CD14-positive monocyte (primary cell): ENCODE data around the gene TMEM132E. TPM values are rescaled to one million over a fixed set of nuclear protein-coding genes. Genes with fewer than 3 reads are reported as not detected.

Experiments used
- DNase-seq, 3 donors: peaks; one replicate each; pipeline ENCODE4 v3.0.0-alpha.2; 2011 to 2022
- H2AFZ ChIP-seq: 2 replicates; pipeline ENCODE4 v1.6.0; 2012; ENCODE audit warnings: mild to moderate bottlenecking, low read depth, low read length, inconsistent platforms; ENCODE audit not compliant: insufficient read depth, poor library complexity, severe bottlenecking
- H3K27ac ChIP-seq, 2 donors: 1 replicate in 1 of 2; 2 replicates in 1 of 2; pipeline ENCODE4 v1.5.1; 2012 to 2013; ENCODE audit warnings: low read length in 2 of 2, control low read depth in 1 of 2, inconsistent platforms in 1 of 2, low read depth in 1 of 2, mild to moderate bottlenecking in 1 of 2
- H3K27me3 ChIP-seq, 2 donors: one replicate each; pipeline versions ENCODE4 v1.6.0 to v1.6.1; 2011 to 2013; ENCODE audit warnings: low read length in 2 of 2; ENCODE audit not compliant: control insufficient read depth in 2 of 2, insufficient read depth in 2 of 2
- H3K36me3 ChIP-seq, 2 donors: replicated peaks in 1 of 2; 1 replicate in 1 of 2; 2 replicates in 1 of 2; pipeline versions ENCODE4 v1.5.1 to v1.6.1; 2012 to 2013; ENCODE audit warnings: low read length in 2 of 2, control low read depth in 1 of 2, inconsistent platforms in 1 of 2, mild to moderate bottlenecking in 1 of 2; ENCODE audit not compliant: insufficient read depth in 2 of 2, control insufficient read depth in 1 of 2
- H3K4me1 ChIP-seq, 2 donors: 1 replicate in 1 of 2; 2 replicates in 1 of 2; pipeline versions ENCODE4 v1.5.1 to v1.6.1; 2012 to 2013; ENCODE audit warnings: low read length in 2 of 2, control low read depth in 1 of 2, inconsistent platforms in 1 of 2, mild to moderate bottlenecking in 1 of 2, moderate library complexity in 1 of 2; ENCODE audit not compliant: insufficient read depth in 2 of 2, control insufficient read depth in 1 of 2
- H3K4me2 ChIP-seq: replicated peaks from 2 replicates; pipeline ENCODE3; 2012; ENCODE audit warnings: low read length, moderate library complexity, mild to moderate bottlenecking; ENCODE audit not compliant: poor library complexity, severe bottlenecking; ENCODE audit errors: extremely low read depth
- H3K4me3 ChIP-seq, 3 experiments: fragments of 200-600 bp in 1 of 3; sonication (generic) in 1 of 3; replicated peaks in 1 of 3; 1 replicate in 2 of 3; 2 replicates in 1 of 3; pipeline ENCODE4 v1.5.1; 2011 to 2013; ENCODE audit warnings: low read length in 3 of 3, mild to moderate bottlenecking in 3 of 3, control low read depth in 2 of 3, low read depth in 2 of 3, inconsistent platforms in 1 of 3, moderate library complexity in 1 of 3
- H3K79me2 ChIP-seq: 2 replicates; pipeline ENCODE4 v1.6.0; 2012; ENCODE audit warnings: mild to moderate bottlenecking, control low read depth, inconsistent platforms, low read length, moderate library complexity; ENCODE audit not compliant: insufficient read depth
- H3K9ac ChIP-seq: 2 replicates; pipeline ENCODE4 v1.6.0; 2017; ENCODE audit warnings: low read length, mild to moderate bottlenecking; ENCODE audit not compliant: insufficient read depth, poor library complexity, severe bottlenecking
- H3K9me3 ChIP-seq, 2 donors: replicated peaks in 1 of 2; 1 replicate in 1 of 2; 2 replicates in 1 of 2; pipeline versions ENCODE4 v1.5.1 to v1.6.1; 2012 to 2013; ENCODE audit warnings: low read length in 2 of 2, control low read depth in 1 of 2; ENCODE audit not compliant: control insufficient read depth in 1 of 2, insufficient read depth in 1 of 2
- H4K20me1 ChIP-seq: 2 replicates; pipeline ENCODE4 v1.6.0; 2012; ENCODE audit warnings: mild to moderate bottlenecking, low read length, control low read depth, moderate library complexity; ENCODE audit not compliant: insufficient read depth
- H3K27ac Mint-ChIP-seq, 7 donors: one replicate each; pipeline ENCODE4 v1.8.0; 2020; ENCODE audit warnings: mild to moderate bottlenecking in 7 of 7, mixed read lengths in 7 of 7, moderate library complexity in 6 of 7, inconsistent platforms in 2 of 7
- H3K27me3 Mint-ChIP-seq, 3 donors: one replicate each; pipeline ENCODE4 v1.8.0; 2021 to 2022; ENCODE audit warnings: low read depth in 3 of 3, mild to moderate bottlenecking in 3 of 3, mixed read lengths in 3 of 3, moderate library complexity in 3 of 3, inconsistent platforms in 1 of 3
- H3K36me3 Mint-ChIP-seq, 2 donors: one replicate each; pipeline ENCODE4 v1.8.0; 2020; ENCODE audit warnings: mixed read lengths in 2 of 2, inconsistent platforms in 1 of 2, mild to moderate bottlenecking in 1 of 2
- H3K4me1 Mint-ChIP-seq: one replicate; pipeline ENCODE4 v1.8.0; 2020; ENCODE audit warnings: mild to moderate bottlenecking, mixed read lengths
- H3K4me3 Mint-ChIP-seq, 2 donors: one replicate each; pipeline ENCODE4 v1.8.0; 2020; ENCODE audit warnings: mild to moderate bottlenecking in 2 of 2, mixed read lengths in 2 of 2, moderate library complexity in 1 of 2
- H3K9me3 Mint-ChIP-seq, 7 donors: one replicate each; pipeline ENCODE4 v1.8.0; 2020 to 2022; ENCODE audit warnings: mixed read lengths in 7 of 7, mild to moderate bottlenecking in 6 of 7, moderate library complexity in 6 of 7, inconsistent platforms in 2 of 7
- WGBS: methylation state at CpG from one replicate; pipeline ENCODE4 v1.1.5; 2013; ENCODE audit warnings: missing lambda C conversion rate; ENCODE audit not compliant: insufficient coverage; 5-methylcytosine and 5-hydroxymethylcytosine counted together
- intact Hi-C, 2 donors: fragments of 100-400 bp; cut with micrococcal nuclease; formaldehyde crosslinking; loops; one replicate each; pipeline versions ENCODE4 v1.15.0 to v1.15.1; 2023
- polyA plus RNA-seq, 3 donors: library from polyadenylated mRNA; depleted of rRNA in 1 of 3; unstranded in 2 of 3; stranded (reverse) in 1 of 3; fragments of 300-500 nt in 2 of 3; fragments of >200 nt in 1 of 3; fragmentation: Illumina TruSeq in 2 of 3; gene quantifications; 1 replicate in 2 of 3; 2 replicates in 1 of 3; pipeline ENCODE4 v1.2.3, GENCODE V29; 2012 to 2021
- TF ChIP-seq, protein P1 (sequence below): fragments of 200-600 bp; IDR thresholded peaks from one replicate; pipeline ENCODE4 v1.8.0; 2022; ENCODE audit warnings: antibody characterized with exemption, mild to moderate bottlenecking

The TMEM132E gene
- polyA plus RNA-seq, 3 donors, result not detected

DNA sequence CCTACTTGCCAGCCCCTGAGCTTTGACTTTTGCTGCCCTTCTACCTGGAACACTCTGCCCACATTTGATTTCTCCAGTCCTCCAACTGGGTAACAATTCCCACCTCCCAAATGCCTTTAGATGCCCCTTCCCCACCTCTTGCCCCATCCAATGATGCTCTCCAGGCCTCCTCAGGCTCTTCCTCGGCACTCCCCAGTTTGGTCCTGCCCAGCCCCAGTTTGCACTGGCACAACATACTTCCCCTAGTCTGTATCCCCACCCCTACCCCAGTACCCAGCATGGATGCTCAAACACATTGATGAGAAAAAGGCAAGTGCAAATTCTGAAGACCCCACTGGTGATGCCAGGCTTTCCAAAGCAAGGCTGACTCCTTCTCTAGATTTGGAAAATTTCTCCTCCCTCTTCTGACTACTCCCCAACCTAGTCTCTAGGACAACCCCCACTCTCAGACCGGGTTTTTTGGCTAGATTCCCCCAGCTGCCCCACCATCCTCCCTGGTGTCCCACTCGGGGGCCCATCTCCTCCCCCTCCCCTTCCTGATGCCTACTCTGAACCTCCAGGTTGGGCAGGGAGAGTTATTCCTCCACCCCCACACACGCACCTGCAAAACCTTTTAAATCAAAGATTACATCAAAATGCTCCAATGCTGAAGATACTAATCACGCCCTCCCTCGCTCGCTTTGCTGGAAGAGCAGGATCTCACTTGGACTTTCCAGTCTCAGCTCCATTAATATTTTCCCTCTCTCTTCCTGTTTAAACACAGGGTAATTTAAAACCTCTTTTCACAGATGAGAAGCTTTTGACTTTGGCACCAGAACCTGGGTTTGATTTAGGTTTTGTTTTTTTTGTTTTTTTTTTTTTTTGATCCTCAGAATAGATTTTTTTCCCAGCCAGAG lies 94.9 kb downstream of the TMEM132E start:
- H4K20me1 ChIP-seq, result no peaks in the 10 kb centered on the region
- TF ChIP-seq, protein P1, sequence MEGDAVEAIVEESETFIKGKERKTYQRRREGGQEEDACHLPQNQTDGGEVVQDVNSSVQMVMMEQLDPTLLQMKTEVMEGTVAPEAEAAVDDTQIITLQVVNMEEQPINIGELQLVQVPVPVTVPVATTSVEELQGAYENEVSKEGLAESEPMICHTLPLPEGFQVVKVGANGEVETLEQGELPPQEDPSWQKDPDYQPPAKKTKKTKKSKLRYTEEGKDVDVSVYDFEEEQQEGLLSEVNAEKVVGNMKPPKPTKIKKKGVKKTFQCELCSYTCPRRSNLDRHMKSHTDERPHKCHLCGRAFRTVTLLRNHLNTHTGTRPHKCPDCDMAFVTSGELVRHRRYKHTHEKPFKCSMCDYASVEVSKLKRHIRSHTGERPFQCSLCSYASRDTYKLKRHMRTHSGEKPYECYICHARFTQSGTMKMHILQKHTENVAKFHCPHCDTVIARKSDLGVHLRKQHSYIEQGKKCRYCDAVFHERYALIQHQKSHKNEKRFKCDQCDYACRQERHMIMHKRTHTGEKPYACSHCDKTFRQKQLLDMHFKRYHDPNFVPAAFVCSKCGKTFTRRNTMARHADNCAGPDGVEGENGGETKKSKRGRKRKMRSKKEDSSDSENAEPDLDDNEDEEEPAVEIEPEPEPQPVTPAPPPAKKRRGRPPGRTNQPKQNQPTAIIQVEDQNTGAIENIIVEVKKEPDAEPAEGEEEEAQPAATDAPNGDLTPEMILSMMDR, result no peak
- H3K36me3 ChIP-seq, result no peaks in the 10 kb centered on the region
- Mint-ChIP-seq H3K4me3 (no peak overlapping the region), H3K27me3 (peaks cover 5 to 9% (median 8%) of the 10 kb centered on the region in 3 donors), H3K4me1 (peaks cover 4% of the 10 kb centered on the region), H3K27ac (no peak overlapping the region), H3K9me3 (peaks cover 0 to 3% (median 0%) of the 10 kb centered on the region in 7 donors), H3K36me3 (no peaks in the 10 kb centered on the region)
- WGBS, result 77% methylated on average over 5 of the region's 7 CpGs
- H3K79me2 ChIP-seq, result no peaks in the 10 kb centered on the region
- H3K27me3 ChIP-seq, result no peaks in the 10 kb centered on the region
- H3K4me2 ChIP-seq, result no peak overlapping the region
- no peaks in the 10 kb centered on the region for H3K9me3 ChIP-seq
- intact Hi-C loops, result no loop called here
- no peak overlapping the region for H3K4me3 ChIP-seq
- DNase-seq, result no peak
- no peak overlapping the region for H2AFZ ChIP-seq
- H3K27ac ChIP-seq, result no peak overlapping the region
- no peaks in the 10 kb centered on the region for H3K4me1 ChIP-seq
- H3K9ac ChIP-seq, result no peak overlapping the region

- peaks cover 5 to 9% (median 6%) of the 10 kb centered on the region in 3 donors for H3K27me3 Mint-ChIP-seq
- no peak for DNase-seq
These were observed 95.8 kb downstream of the TMEM132E start for GRCh38 chr17:34675143-34675542.

More at GRCh38 chr17:34675143-34675542, 95.8 kb downstream of the TMEM132E start:
- Mint-ChIP-seq H3K4me1 (peaks cover 4% of the 10 kb centered on the region), H3K36me3 (no peaks in the 10 kb centered on the region), H3K9me3 (peaks cover 0 to 3% (median 0%) of the 10 kb centered on the region in 7 donors), H3K4me3 (no peak overlapping the region), H3K27ac (no peak overlapping the region)
- H3K27ac ChIP-seq, result no peak overlapping the region
- intact Hi-C loops, result no loop called here
- H3K79me2 ChIP-seq, result no peaks in the 10 kb centered on the region
- no peaks in the 10 kb centered on the region for H3K9me3 ChIP-seq
- H3K4me2 ChIP-seq, result no peak overlapping the region
- H3K4me1 ChIP-seq, result no peaks in the 10 kb centered on the region
- H3K4me3 ChIP-seq, result no peak overlapping the region
- no peaks in the 10 kb centered on the region for H3K27me3 ChIP-seq
- no peaks in the 10 kb centered on the region for H3K36me3 ChIP-seq
- H3K9ac ChIP-seq, result no peak overlapping the region
- H2AFZ ChIP-seq, result no peak overlapping the region
- no peaks in the 10 kb centered on the region for H4K20me1 ChIP-seq
- TF ChIP-seq, protein P1, result no peak
